ENCODE measurements around the gene TOMM34.

The TOMM34 gene

DNA sequence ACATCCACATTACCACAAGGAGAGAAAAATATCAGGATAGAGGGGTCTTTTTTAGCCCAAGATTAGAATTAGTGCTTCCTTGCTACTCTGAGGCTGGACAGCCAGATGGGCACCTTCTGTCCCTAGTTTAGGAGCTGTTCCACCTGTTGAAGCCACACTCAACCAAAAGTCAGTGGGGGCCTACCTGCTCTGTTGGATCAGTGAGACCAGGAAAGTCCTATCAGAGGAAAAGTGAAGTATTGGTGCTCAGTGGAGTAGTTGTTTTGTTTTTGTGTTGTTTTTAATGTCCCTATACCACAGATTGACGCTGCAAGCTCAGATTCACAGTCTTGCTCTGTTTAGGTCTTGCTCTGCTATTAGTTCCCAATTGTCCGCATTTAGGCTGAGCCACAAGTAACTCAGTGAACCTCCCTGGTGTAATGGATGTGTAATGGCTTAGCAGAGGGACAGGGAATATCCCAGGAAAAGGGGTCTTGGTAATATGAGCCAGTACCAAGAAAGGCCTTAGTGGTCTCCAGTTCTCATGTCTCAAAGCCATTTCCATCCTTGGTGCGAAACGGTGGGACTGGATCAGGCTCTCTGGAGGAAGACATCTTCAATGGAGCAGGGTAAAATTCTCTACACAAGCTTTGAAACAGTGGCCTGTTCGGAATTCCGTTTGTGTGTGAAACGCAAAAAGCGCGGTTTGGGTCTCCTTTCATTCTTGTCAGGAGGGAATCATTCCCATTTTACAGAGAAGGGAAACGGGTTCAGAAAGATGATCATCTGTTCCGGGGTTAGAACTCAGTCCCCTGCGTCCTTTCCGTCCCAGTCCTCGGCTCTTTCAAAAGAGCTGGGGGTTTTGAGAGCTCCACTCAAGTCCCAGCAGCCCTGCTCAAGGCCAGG lies 51.0 kb downstream of the TOMM34 start:
- Mint-ChIP-seq H3K4me1 (peaks cover 34% of the 10 kb centered on the region), H3K36me3 (ENCODE audit: low read depth) (peaks cover 42% of the 10 kb centered on the region), H3K4me3 (peak overlapping the region; percentile 87)

GRCh38 chr20:44904377-44904776 lies 55.8 kb downstream of the TOMM34 start:
- peaks cover 9% of the 10 kb centered on the region for H3K4me1 Mint-ChIP-seq
- DNase-seq: no peak
- H3K9me3 Mint-ChIP-seq: no peaks in the 10 kb centered on the region
- TF ChIP-seq CTCF (IDR thresholded peaks at IDR 0.05): no peak
- no peak overlapping the region for H3K27ac Mint-ChIP-seq
- H3K36me3 Mint-ChIP-seq (ENCODE audit: low read depth): peaks cover 55% of the 10 kb centered on the region
- no peaks in the 10 kb centered on the region for H3K27me3 Mint-ChIP-seq (ENCODE audit: low read depth, poor library complexity)
- H3K4me3 Mint-ChIP-seq: no peak overlapping the region

More for the DNA sequence above, 51.0 kb downstream of the TOMM34 start:
- TF ChIP-seq CTCF (IDR thresholded peaks at IDR 0.05): no peak
- H3K9me3 Mint-ChIP-seq: no peaks in the 10 kb centered on the region
- H3K27ac Mint-ChIP-seq: peak overlapping the region; percentile 83
- H3K27me3 Mint-ChIP-seq (ENCODE audit: low read depth, poor library complexity): no peaks in the 10 kb centered on the region
- DNase-seq: no peak

DNA sequence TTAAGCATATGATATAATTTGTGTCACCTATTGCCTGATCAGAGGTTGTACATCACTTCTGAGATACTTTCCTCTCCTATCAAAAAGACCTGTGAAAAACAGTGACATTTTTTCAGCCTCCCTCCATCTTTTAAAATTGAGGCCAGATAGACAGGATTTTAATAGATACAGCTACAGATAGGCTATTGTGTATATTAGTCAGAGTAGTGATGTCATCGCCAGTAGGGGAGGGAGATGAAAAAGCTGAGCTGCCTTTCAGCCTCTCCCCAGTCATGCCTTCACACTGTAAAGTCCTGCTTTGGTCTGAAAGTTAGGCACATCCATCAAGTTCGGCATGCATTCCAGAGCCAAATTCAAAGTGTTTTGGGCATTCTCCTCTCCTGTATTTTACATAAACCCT lies 58.2 kb downstream of the TOMM34 start:
- H3K27ac Mint-ChIP-seq: no peak overlapping the region
- H3K4me3 Mint-ChIP-seq: no peak overlapping the region
- no peaks in the 10 kb centered on the region for H3K9me3 Mint-ChIP-seq
- DNase-seq: no peak
- no peaks in the 10 kb centered on the region for H3K27me3 Mint-ChIP-seq (ENCODE audit: low read depth, poor library complexity)
- peaks cover 66% of the 10 kb centered on the region for H3K36me3 Mint-ChIP-seq (ENCODE audit: low read depth)
- no peak for TF ChIP-seq CTCF (IDR thresholded peaks at IDR 0.05)
- H3K4me1 Mint-ChIP-seq: no peaks in the 10 kb centered on the region

DNA sequence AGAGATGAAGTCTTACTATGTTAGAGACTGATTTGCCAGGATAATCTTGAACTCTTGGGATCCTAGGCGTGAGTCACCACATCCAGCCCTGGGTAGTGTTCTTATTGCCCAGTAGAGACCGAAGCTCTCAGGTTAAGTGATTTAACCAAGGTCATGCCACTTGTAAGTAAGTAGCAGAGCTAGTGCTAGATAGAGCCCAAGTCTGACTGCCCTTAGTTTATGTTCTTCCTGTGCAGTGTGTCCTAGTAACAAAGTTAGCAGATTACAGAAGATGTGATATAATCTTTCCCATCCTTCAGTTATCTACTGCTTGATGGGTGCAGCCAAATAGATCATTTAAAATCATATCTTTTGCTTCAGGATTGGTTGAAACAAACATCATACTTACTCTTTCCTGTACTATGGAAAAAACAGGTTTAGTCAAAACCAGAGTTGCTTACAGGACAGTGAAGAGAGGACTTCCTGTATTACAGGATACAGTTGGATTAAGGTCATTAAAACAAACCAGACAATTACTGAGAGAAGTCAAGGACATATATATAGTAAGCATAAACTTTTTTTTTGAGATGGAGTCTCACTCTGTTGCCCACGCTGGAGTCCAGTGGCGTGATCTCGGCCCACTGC lies 59.9 kb downstream of the TOMM34 start:
- H3K36me3 Mint-ChIP-seq (ENCODE audit: low read depth): peaks cover 69% of the 10 kb centered on the region
- no peaks in the 10 kb centered on the region for H3K4me1 Mint-ChIP-seq

DNA sequence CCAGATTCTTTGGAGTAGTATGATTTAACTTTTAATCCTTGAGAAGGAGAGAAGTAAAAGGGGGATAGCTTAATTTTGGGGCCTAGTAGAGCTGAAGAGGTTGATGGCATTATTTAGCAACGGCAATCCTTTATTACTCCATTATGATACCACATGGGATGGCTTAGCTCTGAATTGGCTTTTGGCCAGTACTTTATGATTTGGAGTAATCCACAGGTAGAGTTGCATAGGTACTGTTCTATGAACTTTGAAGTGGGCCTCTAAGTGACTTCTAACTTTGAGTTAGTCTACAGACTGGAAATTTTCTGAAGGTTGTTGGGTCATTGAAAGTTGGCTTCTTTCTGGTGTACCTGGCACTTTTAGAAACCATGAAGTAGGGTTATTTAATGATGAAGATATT lies 63.1 kb downstream of the TOMM34 start:
- H3K36me3 Mint-ChIP-seq (ENCODE audit: low read depth): peaks cover 51% of the 10 kb centered on the region
- no peaks in the 10 kb centered on the region for H3K27me3 Mint-ChIP-seq (ENCODE audit: low read depth, poor library complexity)
- no peak overlapping the region for H3K27ac Mint-ChIP-seq
- peaks cover 12% of the 10 kb centered on the region for H3K4me1 Mint-ChIP-seq
- no peaks in the 10 kb centered on the region for H3K9me3 Mint-ChIP-seq
- no peak for DNase-seq
- H3K4me3 Mint-ChIP-seq: no peak overlapping the region
- no peak for TF ChIP-seq CTCF (IDR thresholded peaks at IDR 0.05)

More for the DNA sequence above, 59.9 kb downstream of the TOMM34 start:
- no peak for TF ChIP-seq CTCF (IDR thresholded peaks at IDR 0.05)
- no peak overlapping the region for H3K27ac Mint-ChIP-seq
- H3K9me3 Mint-ChIP-seq: no peaks in the 10 kb centered on the region
- H3K4me3 Mint-ChIP-seq: no peak overlapping the region
- no peaks in the 10 kb centered on the region for H3K27me3 Mint-ChIP-seq (ENCODE audit: low read depth, poor library complexity)
- no peak for DNase-seq

Measured in nephron progenitor cell (in vitro differentiated cells).